NCI-H526 (cell line): ENCODE data around the gene GIT2.
"Not testable (repeated sequence)": the region's sequence is repeated elsewhere in the genome, so short reads cannot be mapped to it uniquely, and the experiment has no call there.

Experiments
- DNase-seq, 2 experiments: peaks; one replicate each; lab custom pipeline; 2025; lab: John Stamatoyannopoulos, UW

The GIT2 gene

DNA sequence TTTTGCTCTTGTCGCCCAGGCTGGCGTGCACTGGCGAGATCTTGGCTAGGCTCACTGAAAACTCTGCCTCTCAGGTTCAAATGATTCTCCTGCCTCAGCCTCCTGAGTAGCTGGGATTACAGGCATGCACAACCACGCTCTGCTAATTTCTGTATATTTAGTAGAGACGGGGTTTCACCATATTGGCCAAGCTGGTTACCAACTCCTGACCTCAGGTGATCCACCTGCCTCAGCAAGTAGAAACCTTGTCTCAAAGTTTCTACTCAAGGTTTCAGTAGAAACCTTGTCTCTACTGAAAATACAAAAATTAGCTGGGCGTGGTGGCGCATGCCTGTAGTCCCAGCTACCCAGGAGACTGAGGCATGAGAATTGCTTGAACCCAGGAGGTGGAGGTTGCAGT is 104.4 kb downstream of the GIT2 start:
- not testable (repeated sequence) for DNase-seq

DNA sequence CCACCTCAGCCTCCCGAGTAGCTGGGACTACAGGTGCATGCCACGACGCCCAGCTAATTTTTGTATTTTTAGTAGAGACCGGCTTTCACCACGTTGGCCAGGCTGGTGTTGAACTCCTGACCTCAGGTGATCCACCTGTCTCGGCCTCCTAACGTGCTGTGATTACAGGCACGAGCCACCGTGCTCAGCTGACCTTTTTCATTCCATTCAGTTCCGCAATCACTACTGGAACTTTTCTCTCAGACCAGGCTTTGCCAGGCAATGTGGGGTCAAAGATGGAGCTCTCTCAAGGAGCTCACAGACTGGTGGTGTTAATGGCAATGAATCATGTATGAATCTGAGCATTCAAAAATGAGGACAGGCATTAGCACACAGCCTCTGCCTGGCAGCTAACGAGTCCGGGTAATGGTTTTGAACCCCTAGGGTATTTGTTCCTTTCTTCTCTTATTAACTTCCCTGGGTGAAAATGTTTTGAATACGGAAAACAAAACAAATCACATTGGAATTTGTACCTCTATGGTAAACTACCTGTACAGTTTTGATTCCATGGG is 105.5 kb downstream of the GIT2 start:
- no peak for DNase-seq

DNA sequence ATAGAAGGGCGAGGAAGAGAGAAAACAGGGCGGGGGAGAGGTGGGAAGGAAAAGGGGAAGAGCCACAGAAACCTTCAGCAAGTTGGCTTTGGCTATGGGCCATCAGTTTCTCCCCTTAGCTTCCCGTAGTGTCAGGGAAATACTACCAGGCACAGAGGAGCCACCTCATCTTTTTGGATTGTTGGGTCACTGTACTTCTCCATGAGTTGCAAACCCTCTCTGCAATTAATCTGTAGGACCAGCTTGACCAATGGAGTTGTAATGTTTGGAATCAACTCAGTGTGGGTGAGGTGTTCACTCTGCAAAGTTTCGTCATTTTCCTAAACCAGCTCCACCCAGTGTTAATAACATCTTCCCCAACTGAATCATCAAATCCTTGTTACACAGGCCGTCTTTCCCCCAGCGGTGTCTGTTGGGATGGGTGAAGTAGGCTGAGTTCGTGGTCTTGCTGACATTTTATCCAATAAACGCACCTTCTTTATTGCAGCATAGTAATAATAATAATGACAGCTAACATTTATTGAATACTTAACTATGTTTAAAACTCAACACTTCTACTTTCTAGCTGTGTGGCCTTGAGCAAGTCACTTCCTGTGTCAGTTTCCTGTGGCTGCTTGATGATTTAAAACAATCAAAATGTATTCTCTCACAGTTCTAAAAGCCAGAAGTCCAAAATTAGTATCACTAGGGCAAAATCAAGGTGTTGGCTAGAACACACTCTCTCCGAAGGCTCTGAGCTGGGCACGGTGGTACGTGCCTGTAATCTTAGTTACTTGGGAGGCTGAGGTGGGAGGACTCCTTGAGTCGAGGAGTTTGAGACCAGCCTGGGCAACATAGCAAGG is 107.8 kb downstream of the GIT2 start:
- no peak for DNase-seq

DNA sequence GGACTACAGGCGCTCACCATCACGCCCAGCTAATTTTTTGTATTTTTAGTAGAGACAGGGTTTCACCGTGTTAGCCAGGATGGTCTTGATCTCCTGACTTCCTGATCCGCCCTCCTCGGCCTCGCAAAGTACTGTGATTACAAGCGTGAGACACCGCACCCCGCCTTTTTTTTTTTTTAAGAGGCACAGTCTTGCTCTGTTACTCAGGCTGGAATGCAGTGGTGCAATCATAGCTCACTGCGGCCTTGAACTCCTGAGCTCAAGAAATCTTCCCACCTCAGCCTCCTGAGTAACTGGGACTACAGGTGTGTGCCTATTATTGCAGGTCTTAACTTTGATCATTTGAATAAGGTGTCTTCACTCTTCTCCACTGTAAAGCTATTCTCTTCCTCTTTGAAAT is 110.6 kb downstream of the GIT2 start:
- no peak for DNase-seq

DNA sequence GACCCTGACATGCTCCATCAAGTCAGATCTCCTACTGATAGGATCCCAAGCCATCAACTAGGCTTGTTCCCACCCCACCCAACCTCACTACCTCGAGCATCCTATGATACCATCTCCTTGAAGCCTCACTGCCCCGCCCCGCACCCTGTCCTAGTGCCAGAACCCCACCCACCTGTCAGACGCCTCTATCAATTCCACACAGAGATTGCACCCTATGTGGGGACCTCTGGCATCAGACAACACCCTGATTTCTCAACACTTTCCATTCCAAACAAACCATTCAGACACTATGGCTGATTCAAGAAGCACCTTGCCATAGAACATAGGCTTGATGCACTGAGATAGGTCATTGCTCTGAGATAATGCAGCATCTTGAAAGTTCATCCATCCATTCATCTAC is 112.7 kb downstream of the GIT2 start:
- no peak for DNase-seq

DNA sequence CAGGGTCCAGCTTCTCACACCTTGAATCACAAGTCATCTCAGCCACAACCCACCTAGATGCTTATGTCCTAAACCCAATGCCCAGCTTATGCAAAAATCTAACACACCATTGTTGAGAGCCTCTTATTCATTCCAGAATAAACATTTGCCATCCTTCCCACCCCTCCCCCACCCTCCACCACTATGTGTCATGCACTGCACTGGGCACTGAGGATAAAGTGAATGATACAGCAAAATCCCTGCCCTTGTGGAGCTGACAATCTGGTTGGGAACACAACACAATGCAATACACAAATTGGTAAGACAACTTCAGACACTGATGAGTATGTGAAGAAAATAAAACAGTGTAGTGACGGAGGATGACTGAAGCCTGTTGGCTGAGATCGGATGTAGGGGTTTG is 114.4 kb downstream of the GIT2 start:
- DNase-seq, result no peak

DNA sequence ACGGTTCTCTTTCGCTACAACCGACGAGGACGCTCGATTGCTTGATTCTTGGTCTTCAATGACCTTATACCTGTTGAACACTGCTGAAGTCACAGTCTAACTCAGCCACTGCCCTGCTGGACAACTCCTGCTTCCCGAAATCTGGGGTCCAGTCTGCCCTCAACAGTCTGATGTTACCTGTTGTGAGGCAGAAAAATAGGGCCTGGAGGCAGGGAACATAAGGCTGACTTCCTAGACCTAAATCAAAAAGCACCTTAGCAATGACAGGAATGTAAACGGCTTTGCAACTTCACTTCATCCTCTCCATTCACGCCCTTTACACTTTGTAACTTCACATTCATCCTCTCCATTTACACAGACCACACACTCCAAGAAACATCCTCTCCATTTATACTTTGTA is 115.2 kb downstream of the GIT2 start:
- DNase-seq, result no peak

DNA sequence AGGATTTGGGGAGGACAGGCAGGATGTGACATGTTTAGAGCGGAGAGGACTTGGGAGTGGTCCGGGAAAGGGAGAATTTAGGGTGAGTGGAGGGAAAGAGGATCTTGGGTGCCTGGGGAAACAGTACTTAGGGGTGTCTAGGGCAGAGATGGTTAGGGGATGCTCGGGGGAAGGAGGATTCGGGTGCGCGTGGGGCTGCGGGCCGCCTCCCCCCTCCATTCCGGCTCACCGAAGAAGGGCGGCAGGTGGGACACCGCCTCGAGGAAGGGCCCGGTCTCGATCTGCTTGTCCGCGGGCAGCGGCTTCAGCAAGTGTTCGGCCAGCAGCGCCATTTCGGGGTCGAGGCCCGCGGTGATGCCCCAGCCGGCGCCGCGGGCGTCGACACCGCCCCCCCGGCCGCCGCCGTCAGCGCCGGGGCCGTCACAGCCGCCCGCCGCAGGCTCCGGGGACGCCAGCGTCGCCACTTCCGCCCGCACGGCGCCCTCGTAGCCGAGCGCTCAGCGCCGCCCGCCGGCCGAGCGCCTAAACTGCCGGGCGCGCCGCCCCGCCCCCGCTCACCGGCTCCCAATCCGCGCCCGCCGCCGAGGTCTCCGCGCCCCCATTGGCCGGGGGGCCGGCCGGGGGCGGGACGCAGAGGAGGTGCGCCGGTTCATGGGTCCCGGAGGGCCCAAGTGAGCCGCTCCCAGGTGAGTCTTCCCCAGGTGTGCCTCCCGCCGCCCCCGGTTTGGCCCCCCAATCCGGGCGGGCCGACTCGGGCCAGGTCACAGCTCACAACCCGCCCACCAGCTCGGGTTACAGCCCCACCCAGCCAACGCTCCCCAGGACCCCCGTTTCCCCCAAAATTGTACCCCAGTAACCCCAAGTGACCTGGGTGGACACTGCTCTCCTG is 115.9 kb downstream of the GIT2 start, which contains the start of gene GLTP:
GLTP (minus strand) TSS at position 499 of the 889 bp plus-strand sequence; CDS start at position 332, 167 bp downstream.
- DNase-seq, result peak; percentile 38 to 95
